DOHH2 (cell line): ENCODE data around the gene FRRS1L.

Experiments
- H3F3A ChIP-seq: fragments of 200-600 bp; sonication (generic), shearing (Covaris generic); 2 replicates; pipeline ENCODE4 v1.6.0; 2016; ENCODE audit warnings: antibody characterized with exemption, mild to moderate bottlenecking; ENCODE audit not compliant: control insufficient read depth, insufficient read depth
- H3K27ac ChIP-seq: fragments of 200-600 bp; sonication (generic); 2 replicates; pipeline ENCODE4 v1.5.1; 2014; ENCODE audit warnings: low read depth, mild to moderate bottlenecking, low read length, moderate library complexity
- H3K27me3 ChIP-seq: fragments of 200-600 bp; sonication (generic); 2 replicates; pipeline ENCODE4 v1.6.1; 2014; ENCODE audit warnings: mild to moderate bottlenecking, low read length, mixed read lengths; ENCODE audit not compliant: control insufficient read depth
- H3K36me3 ChIP-seq: fragments of 200-600 bp; sonication (generic); 2 replicates; pipeline ENCODE4 v1.6.1; 2014; ENCODE audit warnings: mild to moderate bottlenecking, low read length, moderate library complexity, mixed read lengths; ENCODE audit not compliant: control insufficient read depth
- H3K4me1 ChIP-seq: fragments of 200-600 bp; sonication (generic); 2 replicates; pipeline ENCODE4 v1.6.1; 2014; ENCODE audit warnings: mild to moderate bottlenecking, low read length, mixed read lengths; ENCODE audit not compliant: control insufficient read depth
- H3K4me2 ChIP-seq: fragments of 200-600 bp; sonication (generic); 2 replicates; pipeline ENCODE4 v1.6.0; 2014; ENCODE audit warnings: mild to moderate bottlenecking, low read length, moderate library complexity
- H3K4me3 ChIP-seq: fragments of 200-600 bp; sonication (generic); 2 replicates; pipeline ENCODE4 v1.5.1; 2014; ENCODE audit warnings: mild to moderate bottlenecking, low read length, mixed read lengths
- H3K79me2 ChIP-seq: fragments of 200-600 bp; sonication (generic); 2 replicates; pipeline ENCODE4 v1.6.1; 2014; ENCODE audit warnings: mild to moderate bottlenecking, low read length, mixed read lengths; ENCODE audit not compliant: control insufficient read depth
- H3K9me2 ChIP-seq: fragments of 200-600 bp; sonication (generic); replicated peaks from 2 replicates; pipeline ENCODE4 v1.6.1; 2014; ENCODE audit warnings: mild to moderate bottlenecking, low read length, mixed read lengths; ENCODE audit not compliant: control insufficient read depth
- H3K9me3 ChIP-seq: fragments of 200-600 bp; sonication (generic); 2 replicates; pipeline ENCODE4 v1.6.1; 2014; ENCODE audit warnings: antibody characterized with exemption, low read length, mixed read lengths; ENCODE audit not compliant: control insufficient read depth, insufficient read depth
- H4K20me1 ChIP-seq: fragments of 200-600 bp; sonication (generic); 2 replicates; pipeline ENCODE4 v1.6.0; 2014; ENCODE audit warnings: low read depth, mild to moderate bottlenecking, antibody characterized with exemption, low read length, moderate library complexity; ENCODE audit not compliant: control insufficient read depth, insufficient read depth
- EZH2phosphoT487 ChIP-seq: fragments of 200-600 bp; sonication (generic); IDR thresholded peaks from 2 replicates; pipeline ENCODE4 v1.6.1; 2017; ENCODE audit warnings: borderline replicate concordance, mild to moderate bottlenecking, antibody characterized with exemption, low read length, moderate library complexity, mixed read lengths
- TF ChIP-seq, protein P1 (sequence below): fragments of 200-600 bp; sonication (generic); IDR thresholded peaks from one replicate; pipeline ENCODE4 v1.5.1; 2014; ENCODE audit warnings: antibody characterized with exemption, mild to moderate bottlenecking, low read depth, low read length; ENCODE audit not compliant: poor library complexity, severe bottlenecking

FRRS1L gene

DNA sequence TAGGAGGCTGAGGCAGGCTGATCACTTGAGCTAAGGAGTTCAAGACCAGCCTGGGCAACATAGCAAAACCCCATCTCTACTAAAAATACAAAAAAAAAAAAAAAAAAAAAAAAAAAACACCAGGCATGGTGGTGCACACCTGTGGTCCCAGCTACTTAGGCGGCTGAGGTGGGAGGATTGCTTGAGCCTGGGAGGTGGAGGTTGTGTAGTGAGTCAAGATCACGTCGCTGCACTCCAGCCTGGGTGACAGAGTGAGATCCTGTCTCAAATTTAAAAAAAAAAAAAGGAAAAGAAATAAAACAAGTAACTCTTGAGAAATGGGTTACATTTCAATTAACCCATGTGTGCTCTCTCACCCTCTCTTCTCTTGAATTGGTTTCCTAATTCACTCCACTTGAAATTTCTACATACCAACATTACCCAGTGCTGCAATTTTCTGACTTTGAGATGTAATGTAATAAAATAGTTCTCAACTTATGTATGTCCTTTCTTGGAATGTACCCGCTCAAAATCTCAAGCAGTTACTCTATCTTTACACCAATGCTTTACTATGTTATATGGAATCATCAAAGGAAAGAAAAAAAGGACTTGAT, 83.1 kb downstream of the FRRS1L start:
- no peak overlapping the region for H3K4me2 ChIP-seq
- H3K79me2 ChIP-seq: peaks cover 4% of the 10 kb centered on the region; the same call in 1 of the 2 replicates
- no peaks in the 10 kb centered on the region for H3K9me3 ChIP-seq
- H3F3A ChIP-seq: 0 out of 2 replicates have a peak, but pooled peaks cover 3% of the 10 kb centered on the region
- no peak overlapping the region for H3K4me3 ChIP-seq
- H4K20me1 ChIP-seq: no peaks in the 10 kb centered on the region
- no peaks in the 10 kb centered on the region for H3K9me2 ChIP-seq
- H3K36me3 ChIP-seq: peaks cover 87% of the 10 kb centered on the region
- TF ChIP-seq, protein P1, sequence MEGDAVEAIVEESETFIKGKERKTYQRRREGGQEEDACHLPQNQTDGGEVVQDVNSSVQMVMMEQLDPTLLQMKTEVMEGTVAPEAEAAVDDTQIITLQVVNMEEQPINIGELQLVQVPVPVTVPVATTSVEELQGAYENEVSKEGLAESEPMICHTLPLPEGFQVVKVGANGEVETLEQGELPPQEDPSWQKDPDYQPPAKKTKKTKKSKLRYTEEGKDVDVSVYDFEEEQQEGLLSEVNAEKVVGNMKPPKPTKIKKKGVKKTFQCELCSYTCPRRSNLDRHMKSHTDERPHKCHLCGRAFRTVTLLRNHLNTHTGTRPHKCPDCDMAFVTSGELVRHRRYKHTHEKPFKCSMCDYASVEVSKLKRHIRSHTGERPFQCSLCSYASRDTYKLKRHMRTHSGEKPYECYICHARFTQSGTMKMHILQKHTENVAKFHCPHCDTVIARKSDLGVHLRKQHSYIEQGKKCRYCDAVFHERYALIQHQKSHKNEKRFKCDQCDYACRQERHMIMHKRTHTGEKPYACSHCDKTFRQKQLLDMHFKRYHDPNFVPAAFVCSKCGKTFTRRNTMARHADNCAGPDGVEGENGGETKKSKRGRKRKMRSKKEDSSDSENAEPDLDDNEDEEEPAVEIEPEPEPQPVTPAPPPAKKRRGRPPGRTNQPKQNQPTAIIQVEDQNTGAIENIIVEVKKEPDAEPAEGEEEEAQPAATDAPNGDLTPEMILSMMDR: no peak
- no peak for TF ChIP-seq EZH2phosphoT487
- H3K27me3 ChIP-seq: no peaks in the 10 kb centered on the region
- no peak overlapping the region for H3K27ac ChIP-seq
- no peaks in the 10 kb centered on the region for H3K4me1 ChIP-seq

- no peaks in the 10 kb centered on the region for H3K9me2 ChIP-seq
- H3K27ac ChIP-seq: no peak overlapping the region
- H3K4me1 ChIP-seq: no peaks in the 10 kb centered on the region
- TF ChIP-seq, protein P1: no peak
- no peak for TF ChIP-seq EZH2phosphoT487
- H3K4me2 ChIP-seq: no peak overlapping the region
- H3K27me3 ChIP-seq: no peaks in the 10 kb centered on the region
- no peaks in the 10 kb centered on the region for H3K9me3 ChIP-seq
- H3K36me3 ChIP-seq: peaks cover 88% of the 10 kb centered on the region
- H3F3A ChIP-seq: 0 out of 2 replicates have a peak, but pooled peaks cover 3% of the 10 kb centered on the region
- peaks cover 4% of the 10 kb centered on the region; the same call in 1 of the 2 replicates for H3K79me2 ChIP-seq
- H4K20me1 ChIP-seq: no peaks in the 10 kb centered on the region
- no peak overlapping the region for H3K4me3 ChIP-seq
Measured at GRCh38 chr9:109083141-109083540, 83.9 kb downstream of the FRRS1L start.

GRCh38 chr9:109082091-109082620, 84.9 kb downstream of the FRRS1L start:
- H3K36me3 ChIP-seq: peaks cover 88% of the 10 kb centered on the region
- H3K4me2 ChIP-seq: no peak overlapping the region

More at GRCh38 chr9:109082091-109082620, 84.9 kb downstream of the FRRS1L start:
- Histone ChIP-seq H3K4me1 (no peaks in the 10 kb centered on the region), H3K9me2 (no peaks in the 10 kb centered on the region), H3F3A (0 out of 2 replicates have a peak, but pooled peaks cover 3% of the 10 kb centered on the region), H3K27me3 (no peaks in the 10 kb centered on the region), H3K4me3 (no peak overlapping the region), H3K79me2 (peaks cover 2% of the 10 kb centered on the region; the same call in 1 of the 2 replicates), H4K20me1 (no peaks in the 10 kb centered on the region), H3K9me3 (no peaks in the 10 kb centered on the region), H3K27ac (no peak overlapping the region)
- TF ChIP-seq EZH2phosphoT487: no peak
- TF ChIP-seq, protein P1: no peak
